GM10266 (cell line): ENCODE results near the gene CHD8.

Experiments used
- DNase-seq: peaks from one replicate; pipeline ENCODE4 v3.0.0; 2012; ENCODE audit errors: extremely low spot score
- TF ChIP-seq, protein P1 (sequence below): IDR thresholded peaks from 2 replicates; pipeline ENCODE4 v1.5.1; 2012; ENCODE audit warnings: mild to moderate bottlenecking, low read depth; ENCODE audit not compliant: control insufficient read depth, insufficient read depth; ENCODE audit errors: missing control alignments

The CHD8 gene

DNA sequence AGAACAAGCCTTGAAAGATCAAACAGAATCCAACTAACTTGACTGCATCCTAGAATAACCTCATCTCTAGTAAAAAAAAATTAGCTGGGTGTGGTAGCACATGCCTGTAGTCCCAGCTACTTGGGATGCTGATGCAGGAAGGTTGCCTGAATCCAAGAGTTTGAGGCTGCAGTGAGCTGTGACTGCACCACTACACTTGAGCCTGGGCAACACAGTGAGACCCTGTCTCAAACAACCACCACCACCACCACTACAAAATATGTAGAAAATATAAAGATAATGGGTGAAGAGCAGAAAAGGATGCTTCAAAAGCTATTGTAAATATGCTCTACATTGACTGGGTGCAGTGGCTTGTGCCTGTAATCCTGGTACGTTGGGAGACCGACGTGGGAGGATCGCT is 99.4 kb downstream of the CHD8 start:
- DNase-seq = no peak
- TF ChIP-seq, protein P1, sequence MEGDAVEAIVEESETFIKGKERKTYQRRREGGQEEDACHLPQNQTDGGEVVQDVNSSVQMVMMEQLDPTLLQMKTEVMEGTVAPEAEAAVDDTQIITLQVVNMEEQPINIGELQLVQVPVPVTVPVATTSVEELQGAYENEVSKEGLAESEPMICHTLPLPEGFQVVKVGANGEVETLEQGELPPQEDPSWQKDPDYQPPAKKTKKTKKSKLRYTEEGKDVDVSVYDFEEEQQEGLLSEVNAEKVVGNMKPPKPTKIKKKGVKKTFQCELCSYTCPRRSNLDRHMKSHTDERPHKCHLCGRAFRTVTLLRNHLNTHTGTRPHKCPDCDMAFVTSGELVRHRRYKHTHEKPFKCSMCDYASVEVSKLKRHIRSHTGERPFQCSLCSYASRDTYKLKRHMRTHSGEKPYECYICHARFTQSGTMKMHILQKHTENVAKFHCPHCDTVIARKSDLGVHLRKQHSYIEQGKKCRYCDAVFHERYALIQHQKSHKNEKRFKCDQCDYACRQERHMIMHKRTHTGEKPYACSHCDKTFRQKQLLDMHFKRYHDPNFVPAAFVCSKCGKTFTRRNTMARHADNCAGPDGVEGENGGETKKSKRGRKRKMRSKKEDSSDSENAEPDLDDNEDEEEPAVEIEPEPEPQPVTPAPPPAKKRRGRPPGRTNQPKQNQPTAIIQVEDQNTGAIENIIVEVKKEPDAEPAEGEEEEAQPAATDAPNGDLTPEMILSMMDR = no peak

GRCh38 chr14:21352587-21352986 is 103.3 kb downstream of the CHD8 start:
- DNase-seq = no peak
- TF ChIP-seq, protein P1 = no peak

GRCh38 chr14:21350539-21350938 is 105.4 kb downstream of the CHD8 start:
- TF ChIP-seq, protein P1 = no peak
- no peak for DNase-seq

DNA sequence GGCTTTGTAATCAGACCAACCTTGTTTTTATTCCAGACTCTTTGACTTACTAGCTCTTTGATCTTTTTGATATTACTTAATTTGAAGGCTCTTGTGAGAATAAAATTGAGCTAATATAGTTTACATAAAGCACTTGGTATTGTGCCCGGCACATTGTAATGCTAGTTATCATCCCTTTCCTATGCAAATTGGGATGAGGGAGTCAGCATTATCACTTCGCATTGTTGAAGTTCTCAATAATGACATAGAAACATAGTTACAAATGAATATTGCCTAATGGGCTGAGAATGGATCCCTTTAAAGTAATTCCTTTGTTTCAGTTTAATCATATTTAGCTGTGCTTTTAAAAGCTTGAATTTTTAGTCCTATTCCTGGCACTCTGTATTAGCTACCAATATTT is 108.7 kb downstream of the CHD8 start:
- TF ChIP-seq, protein P1 = no peak
- no peak for DNase-seq

- DNase-seq = no peak
These were observed 109.3 kb downstream of the CHD8 start for GRCh38 chr14:21346532-21347135.

GRCh38 chr14:21343035-21343794 is 112.7 kb downstream of the CHD8 start:
- DNase-seq = no peak
- TF ChIP-seq, protein P1 = no peak

More at GRCh38 chr14:21346532-21347135, 109.3 kb downstream of the CHD8 start:
- TF ChIP-seq, protein P1 = no peak
